AG10803 (cell line): Measurements from ENCODE around the gene AK5.

Experiments
- DNase-seq: peaks from one replicate; pipeline ENCODE4 v3.0.0; 2010; ENCODE audit warnings: low read depth
- H3K4me3 ChIP-seq: 2 replicates; pipeline ENCODE4 v1.5.1; 2011; ENCODE audit warnings: mild to moderate bottlenecking, low read length, control low read depth
- TF ChIP-seq, protein P1 (sequence below): conservative IDR thresholded peaks from 2 replicates; pipeline ENCODE4 v1.5.1; 2011; ENCODE audit warnings: mild to moderate bottlenecking, low read length, control low read depth, inconsistent platforms

The AK5 gene

DNA sequence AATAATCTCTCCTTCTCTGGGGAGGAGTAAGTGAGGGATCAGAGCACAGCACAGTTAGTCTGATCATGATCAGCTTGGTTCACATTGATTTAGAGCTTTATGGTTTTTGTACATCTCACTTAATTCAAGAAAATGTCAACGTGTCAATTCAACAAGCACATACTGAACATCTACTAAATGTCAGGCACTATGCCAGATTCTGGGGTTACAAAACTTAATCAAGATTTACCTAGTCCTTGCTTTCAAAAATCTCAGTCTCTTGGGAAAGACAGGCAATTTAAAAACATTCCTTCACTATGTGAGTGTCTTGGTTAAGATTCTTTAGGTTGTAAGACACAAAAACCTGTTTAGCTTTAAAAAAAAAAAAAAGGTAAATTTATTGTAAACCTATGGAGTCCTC, 181.4 kb downstream of the AK5 start:
- no peak for DNase-seq
- TF ChIP-seq, protein P1, sequence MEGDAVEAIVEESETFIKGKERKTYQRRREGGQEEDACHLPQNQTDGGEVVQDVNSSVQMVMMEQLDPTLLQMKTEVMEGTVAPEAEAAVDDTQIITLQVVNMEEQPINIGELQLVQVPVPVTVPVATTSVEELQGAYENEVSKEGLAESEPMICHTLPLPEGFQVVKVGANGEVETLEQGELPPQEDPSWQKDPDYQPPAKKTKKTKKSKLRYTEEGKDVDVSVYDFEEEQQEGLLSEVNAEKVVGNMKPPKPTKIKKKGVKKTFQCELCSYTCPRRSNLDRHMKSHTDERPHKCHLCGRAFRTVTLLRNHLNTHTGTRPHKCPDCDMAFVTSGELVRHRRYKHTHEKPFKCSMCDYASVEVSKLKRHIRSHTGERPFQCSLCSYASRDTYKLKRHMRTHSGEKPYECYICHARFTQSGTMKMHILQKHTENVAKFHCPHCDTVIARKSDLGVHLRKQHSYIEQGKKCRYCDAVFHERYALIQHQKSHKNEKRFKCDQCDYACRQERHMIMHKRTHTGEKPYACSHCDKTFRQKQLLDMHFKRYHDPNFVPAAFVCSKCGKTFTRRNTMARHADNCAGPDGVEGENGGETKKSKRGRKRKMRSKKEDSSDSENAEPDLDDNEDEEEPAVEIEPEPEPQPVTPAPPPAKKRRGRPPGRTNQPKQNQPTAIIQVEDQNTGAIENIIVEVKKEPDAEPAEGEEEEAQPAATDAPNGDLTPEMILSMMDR, result no peak
- H3K4me3 ChIP-seq, result no peak overlapping the region

DNA sequence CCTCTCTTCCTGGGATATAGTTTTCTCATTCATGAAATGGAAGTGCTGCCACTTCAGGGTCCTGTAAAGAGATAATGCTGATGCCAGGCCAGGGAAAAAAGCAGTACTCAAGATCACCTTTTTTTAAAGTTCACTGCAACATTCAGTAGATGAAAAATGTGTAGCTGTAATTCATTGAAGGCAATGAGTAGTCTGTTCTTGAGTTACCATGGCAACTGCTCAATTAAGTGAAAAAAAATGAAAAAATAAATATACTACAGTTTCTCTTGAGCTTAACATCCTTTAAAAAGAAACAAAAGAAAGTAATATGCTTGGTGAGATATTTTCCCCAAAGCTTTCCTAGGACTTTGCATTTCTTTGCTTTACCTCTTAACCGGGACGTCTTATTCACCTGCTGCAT, 183.3 kb downstream of the AK5 start:
- no peak for DNase-seq
- TF ChIP-seq, protein P1, result no peak
- no peak overlapping the region for H3K4me3 ChIP-seq

DNA sequence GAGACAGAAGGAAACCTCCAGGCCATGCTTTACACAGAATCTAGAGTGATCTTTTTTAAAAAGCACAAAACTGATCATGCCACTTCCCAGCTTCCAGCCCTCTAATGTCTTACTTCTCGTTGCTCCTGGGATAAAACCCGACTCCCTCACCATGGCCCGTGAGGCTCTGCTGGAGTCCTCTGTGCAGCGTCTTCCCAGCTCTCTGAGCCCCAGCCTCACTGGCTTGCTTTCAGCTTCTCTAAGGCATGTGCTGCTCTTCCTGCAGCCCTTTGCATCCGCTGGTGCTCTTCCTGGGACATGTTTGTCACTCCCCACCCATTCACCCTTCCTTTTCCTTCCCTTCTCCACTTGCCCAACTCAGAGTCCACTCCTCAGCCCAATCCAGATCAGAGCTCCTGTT, 184.1 kb downstream of the AK5 start:
- TF ChIP-seq, protein P1, result no peak
- DNase-seq, result no peak
- no peak overlapping the region for H3K4me3 ChIP-seq

DNA sequence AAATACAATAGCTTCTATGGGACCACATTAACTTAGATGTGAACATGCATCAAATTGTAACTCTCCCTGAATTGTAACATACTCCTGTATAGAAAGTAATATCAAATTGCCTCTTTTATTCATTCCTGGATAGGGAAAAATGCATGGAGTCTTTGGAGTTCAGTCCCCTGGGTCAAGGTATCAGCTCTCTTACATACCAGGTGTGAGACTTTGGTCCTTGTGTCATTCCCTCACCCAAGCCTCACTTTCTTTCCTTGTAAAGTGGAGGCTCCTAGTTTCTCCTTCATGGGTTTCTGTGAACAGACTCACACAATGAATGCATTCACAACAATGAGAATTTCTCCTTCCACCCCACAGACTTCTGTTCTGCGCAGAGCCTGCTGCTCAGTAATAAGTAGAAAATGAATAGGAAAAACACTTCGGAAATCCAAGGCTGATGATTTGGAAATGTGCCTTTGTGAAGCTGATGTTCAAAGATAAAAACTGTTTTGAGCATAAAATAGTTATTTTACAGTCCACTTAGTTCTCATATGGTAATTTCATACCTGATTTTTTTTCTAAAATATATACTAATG, 185.3 kb downstream of the AK5 start:
- TF ChIP-seq, protein P1, result no peak
- no peak for DNase-seq
- H3K4me3 ChIP-seq, result no peak overlapping the region

DNA sequence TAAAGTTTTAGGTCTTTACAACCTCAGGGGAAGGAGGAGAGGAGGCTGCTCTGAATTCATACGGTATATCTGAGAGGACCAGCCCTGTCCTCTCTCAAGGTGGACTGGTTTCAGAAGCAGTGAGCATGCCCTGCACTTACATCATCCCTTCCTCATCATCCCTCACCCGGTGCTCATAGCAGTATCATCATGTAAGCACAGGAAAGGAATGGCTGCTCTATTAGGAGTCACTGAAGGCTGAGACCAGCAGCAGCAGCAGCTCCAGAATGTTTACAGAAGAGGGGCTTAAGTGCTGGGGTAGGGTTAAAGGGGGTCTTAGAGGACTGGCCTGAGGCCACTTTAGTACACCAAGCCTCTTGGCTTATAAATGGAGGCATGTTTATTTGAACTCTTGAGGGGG, 185.9 kb downstream of the AK5 start:
- H3K4me3 ChIP-seq, result no peak overlapping the region
- TF ChIP-seq, protein P1, result no peak
- peak; percentile 17 for DNase-seq

DNA sequence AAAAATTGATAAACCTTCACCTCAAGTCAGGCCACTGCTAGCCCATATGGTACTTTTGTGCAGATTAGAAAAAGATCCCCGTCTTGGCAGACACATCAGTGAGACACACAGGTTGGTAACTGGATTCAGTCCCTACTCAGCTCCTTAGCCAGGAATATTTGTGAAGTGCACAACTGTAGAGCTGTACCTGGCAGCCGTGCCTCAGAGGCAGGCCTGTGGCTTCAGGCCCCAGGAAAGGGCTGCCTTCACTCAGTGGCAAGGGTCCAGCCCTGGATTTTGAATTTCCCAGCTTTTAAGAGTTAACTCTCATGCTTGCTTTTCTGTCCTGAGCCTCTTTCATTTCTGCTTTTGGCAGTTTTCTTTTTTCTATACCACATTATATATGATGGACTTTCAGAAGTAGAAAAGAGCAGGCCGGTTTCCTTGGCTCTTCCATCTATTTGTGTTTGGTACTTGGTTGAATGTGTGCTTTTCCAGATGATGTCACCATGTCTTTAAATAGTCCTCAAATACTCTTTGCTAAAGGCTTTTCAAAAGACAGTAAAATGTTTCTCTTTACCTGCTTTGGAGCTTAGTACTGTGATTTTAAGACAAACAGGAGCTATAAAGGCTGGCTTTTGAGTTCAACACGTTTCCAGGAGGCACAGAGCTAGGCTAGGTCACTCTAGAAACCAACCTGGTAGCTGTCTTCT, 186.6 kb downstream of the AK5 start:
- TF ChIP-seq, protein P1, result no peak
- no peak for DNase-seq
- no peak overlapping the region for H3K4me3 ChIP-seq
